ENCODE results near the gene SGSM1. TPM values are rescaled to one million over a fixed set of nuclear protein-coding genes. Genes with fewer than 3 reads are reported as not detected.

Gene SGSM1
- total RNA-seq, 4 donors from 2014 or later, result 0.07 to 0.44 (median 0.41) TPM; not detected in 1

- H3K4me3 ChIP-seq, result no peak overlapping the region
- ATAC-seq (no peak), DNase-seq (no peak)
- peaks cover 13 to 18% of the 10 kb centered on the region in 2 donors for H3K4me1 ChIP-seq
- no peaks in the 10 kb centered on the region for H3K36me3 ChIP-seq
- in situ Hi-C loops (cut with MboI; ENCODE audit: low sequenced_read_pairs in 4 of 4) (loop anchor here in 1 of 4 donors (10.0 kb wide), 1 partner anchor 48 kb away; no protein-coding TSS in a partner anchor), intact Hi-C loops (cut with DNase I; ENCODE audit: low total_unique reads) (no loop called here)
- no peaks in the 10 kb centered on the region for H3K9me3 ChIP-seq
- TF ChIP-seq POLR2A (IDR thresholded peaks at IDR 0.05), result no peak
- TF ChIP-seq CTCF (IDR thresholded peaks at IDR 0.05 in 4 of 5, conservative IDR thresholded peaks at IDR 0.05 in 1 of 5), result no peak
- H3K27me3 ChIP-seq, result peaks cover 0 to 11% (median 0%) of the 10 kb centered on the region in 3 donors
- H3K27ac ChIP-seq, result no peak overlapping the region
These were observed 151.0 kb downstream of the SGSM1 start for GRCh38 chr22:24957043-24957442.

GRCh38 chr22:24961217-24961844 is 155.3 kb downstream of the SGSM1 start:
- in situ Hi-C loops (cut with MboI; ENCODE audit: low sequenced_read_pairs in 4 of 4), result no loop called here
- H3K9me3 ChIP-seq, result no peaks in the 10 kb centered on the region
- peaks cover 11 to 16% of the 10 kb centered on the region in 2 donors for H3K4me1 ChIP-seq
- TF ChIP-seq CTCF (IDR thresholded peaks at IDR 0.05 in 4 of 5, conservative IDR thresholded peaks at IDR 0.05 in 1 of 5), result no peak
- no peak for TF ChIP-seq POLR2A (IDR thresholded peaks at IDR 0.05)
- no peak overlapping the region for H3K27ac ChIP-seq
- ATAC-seq (no peak), DNase-seq (no peak)
- H3K4me3 ChIP-seq, result no peak overlapping the region
- H3K36me3 ChIP-seq, result no peaks in the 10 kb centered on the region
- no peaks in the 10 kb centered on the region for H3K27me3 ChIP-seq
- intact Hi-C loops (cut with DNase I; ENCODE audit: low total_unique reads), result no loop called here

GRCh38 chr22:24962094-24962493 is 156.1 kb downstream of the SGSM1 start:
- in situ Hi-C loops (cut with MboI; ENCODE audit: low sequenced_read_pairs in 4 of 4), result no loop called here
- H3K27ac ChIP-seq, result no peak overlapping the region
- H3K4me1 ChIP-seq, result peaks cover 11 to 23% of the 10 kb centered on the region in 2 donors
- no peak for TF ChIP-seq CTCF (IDR thresholded peaks at IDR 0.05 in 4 of 5, conservative IDR thresholded peaks at IDR 0.05 in 1 of 5)
- no peak for TF ChIP-seq POLR2A (IDR thresholded peaks at IDR 0.05)
- intact Hi-C loops (cut with DNase I; ENCODE audit: low total_unique reads), result no loop called here
- no peak for DNase-seq
- no peaks in the 10 kb centered on the region for H3K27me3 ChIP-seq
- no peak for ATAC-seq
- no peak overlapping the region for H3K4me3 ChIP-seq
- H3K9me3 ChIP-seq, result no peaks in the 10 kb centered on the region
- H3K36me3 ChIP-seq, result no peaks in the 10 kb centered on the region

- H3K4me1 ChIP-seq, result peaks cover 11 to 27% of the 10 kb centered on the region in 2 donors
- DNase-seq (no peak), ATAC-seq (no peak)
- H3K36me3 ChIP-seq, result no peaks in the 10 kb centered on the region
- no peak overlapping the region for H3K4me3 ChIP-seq
- H3K9me3 ChIP-seq, result no peaks in the 10 kb centered on the region
- TF ChIP-seq CTCF (IDR thresholded peaks at IDR 0.05 in 4 of 5, conservative IDR thresholded peaks at IDR 0.05 in 1 of 5) (no peak), POLR2A (IDR thresholded peaks at IDR 0.05) (no peak)
- H3K27ac ChIP-seq, result peak overlapping the region in 2 of 4 donors; percentile 11 to 38
- no peaks in the 10 kb centered on the region for H3K27me3 ChIP-seq
- in situ Hi-C loops (cut with MboI; ENCODE audit: low sequenced_read_pairs in 4 of 4) (no loop called here), intact Hi-C loops (cut with DNase I; ENCODE audit: low total_unique reads) (no loop called here)
These were observed 156.8 kb downstream of the SGSM1 start for GRCh38 chr22:24962835-24963234.

Data from gastrocnemius medialis (tissue), 4 donors.